NCI-H2081 treated with DMSO at 0.1 percent for 48 hours (cell line): ENCODE data around the gene ZNF200.
"Not testable (repeated sequence)": the region's sequence is repeated elsewhere in the genome, so short reads cannot be mapped to it uniquely, and the experiment has no call there.

Experiments
- DNase-seq: peaks from one replicate; lab custom pipeline; 2025; lab: John Stamatoyannopoulos, UW

Gene ZNF200, protein sequence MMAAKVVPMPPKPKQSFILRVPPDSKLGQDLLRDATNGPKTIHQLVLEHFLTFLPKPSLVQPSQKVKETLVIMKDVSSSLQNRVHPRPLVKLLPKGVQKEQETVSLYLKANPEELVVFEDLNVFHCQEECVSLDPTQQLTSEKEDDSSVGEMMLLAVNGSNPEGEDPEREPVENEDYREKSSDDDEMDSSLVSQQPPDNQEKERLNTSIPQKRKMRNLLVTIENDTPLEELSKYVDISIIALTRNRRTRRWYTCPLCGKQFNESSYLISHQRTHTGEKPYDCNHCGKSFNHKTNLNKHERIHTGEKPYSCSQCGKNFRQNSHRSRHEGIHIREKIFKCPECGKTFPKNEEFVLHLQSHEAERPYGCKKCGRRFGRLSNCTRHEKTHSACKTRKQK

DNA sequence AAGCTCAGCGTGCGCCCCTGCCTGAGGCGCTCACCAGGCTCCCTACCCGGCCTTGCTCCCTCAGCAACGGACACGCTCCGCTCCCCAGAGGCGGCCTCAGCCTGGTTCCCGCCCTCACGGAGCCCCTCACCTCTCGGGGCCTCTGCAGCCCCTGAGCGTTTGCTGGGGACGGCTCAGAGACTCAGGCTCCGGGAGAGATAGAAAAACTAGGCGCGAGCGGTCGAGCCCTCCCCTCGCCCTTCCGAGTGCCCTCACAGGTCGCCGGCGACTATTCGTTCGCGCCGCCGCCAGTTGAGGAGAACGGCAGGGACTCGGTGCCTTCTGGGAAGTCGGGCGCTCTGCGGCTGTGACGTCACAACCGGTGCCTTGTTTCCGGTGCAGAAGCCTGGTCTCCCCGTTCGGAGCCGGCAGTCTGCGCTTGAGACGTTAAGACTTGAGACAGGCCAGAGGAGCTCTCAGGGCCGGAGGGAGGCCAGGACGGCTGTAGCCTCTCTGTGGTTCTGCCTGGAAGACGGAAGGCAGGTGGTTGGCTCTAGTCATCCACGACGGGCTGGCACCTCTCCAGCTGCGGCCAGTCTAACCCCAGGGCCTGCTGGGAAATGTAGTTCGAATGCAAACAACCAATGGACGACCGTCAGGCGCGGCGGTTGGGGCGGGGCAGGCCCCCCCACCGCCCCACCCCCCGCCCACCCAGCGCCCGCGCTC is at the start of gene ZNF200:
Gene ZNF200 (minus strand): TSS at position 302 of the 705 bp plus-strand sequence. CDS start 1,403 bp downstream, outside the sequence.
- peak; percentile 56 for DNase-seq

DNA sequence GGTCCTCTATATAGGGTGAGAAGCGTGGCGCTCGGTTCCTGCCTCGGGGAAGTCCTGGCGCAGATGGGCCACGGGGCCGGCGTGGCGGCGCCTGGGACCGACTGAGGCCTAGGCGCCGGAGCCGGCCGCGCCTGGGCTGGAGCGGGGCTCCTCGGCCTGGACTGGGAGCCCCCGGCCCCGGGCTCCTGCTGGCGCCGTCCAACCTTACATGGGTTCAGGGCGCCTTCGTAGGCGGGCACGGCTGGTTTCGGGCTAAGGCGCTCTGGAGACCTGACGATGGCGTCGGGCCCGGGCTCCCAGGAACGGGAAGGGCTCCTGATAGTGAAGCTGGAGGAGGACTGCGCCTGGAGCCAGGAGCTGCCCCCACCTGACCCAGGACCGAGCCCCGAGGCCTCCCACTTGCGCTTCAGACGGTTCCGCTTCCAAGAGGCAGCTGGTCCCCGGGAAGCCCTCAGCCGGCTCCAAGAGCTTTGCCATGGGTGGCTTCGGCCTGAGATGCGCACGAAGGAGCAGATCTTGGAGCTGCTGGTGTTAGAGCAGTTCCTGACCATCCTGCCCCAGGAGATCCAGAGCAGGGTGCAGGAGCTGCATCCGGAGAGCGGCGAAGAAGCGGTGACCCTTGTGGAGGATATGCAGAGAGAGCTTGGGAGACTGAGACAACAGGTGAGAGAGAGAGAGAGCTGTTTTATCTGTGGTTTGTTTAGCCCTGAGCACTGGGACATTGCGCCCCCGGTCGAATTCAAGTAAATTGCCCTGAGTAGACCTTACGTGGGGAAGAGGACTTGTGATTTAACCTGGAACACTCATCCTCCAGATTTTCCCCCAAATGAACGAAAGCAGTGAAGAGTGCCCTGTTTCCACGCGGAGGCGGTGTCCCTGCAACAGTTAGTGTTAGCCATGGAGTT is 48.8 kb upstream of the ZNF200 start:
- DNase-seq: no peak

- peak; percentile 88 for DNase-seq
Observed at GRCh38 chr16:3282730-3283542, 48.0 kb upstream of the ZNF200 start, which contains the start of gene ZNF263. Gene ZNF263 (plus strand): TSS chr16:3283491. CDS start chr16:3283819, 328 bp downstream.

DNA sequence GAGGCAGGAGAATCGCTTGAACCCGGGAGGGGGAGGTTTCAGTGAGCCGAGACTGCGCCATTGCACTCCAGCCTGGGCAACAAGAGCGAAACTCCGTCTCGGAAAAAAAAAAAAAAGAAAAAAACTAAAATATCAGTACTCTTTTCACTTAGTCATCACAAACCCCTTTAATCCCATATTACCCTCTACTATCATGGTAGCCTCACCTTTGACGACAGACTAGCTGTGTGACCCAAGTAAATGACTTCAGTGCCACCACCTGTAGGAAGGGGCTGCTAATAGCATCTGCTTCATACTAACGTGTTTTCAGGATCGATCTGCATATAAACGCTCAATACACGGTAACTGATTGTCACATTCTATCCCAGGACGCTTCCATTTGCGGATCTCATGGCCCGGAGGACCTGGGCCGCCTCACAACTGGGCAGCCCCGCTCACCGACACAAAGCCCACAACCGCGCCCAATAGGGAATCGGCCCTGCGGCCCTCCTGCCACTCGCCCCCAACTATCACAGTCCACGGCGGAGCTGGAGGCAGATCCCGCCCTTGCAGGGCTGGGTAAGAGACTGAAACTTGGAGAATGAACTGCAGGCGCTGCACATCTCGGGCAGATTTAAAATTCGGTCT is 47.3 kb upstream of the ZNF200 start:
- no peak for DNase-seq

GRCh38 chr16:3281222-3281820 is 46.4 kb upstream of the ZNF200 start:
- no peak for DNase-seq

GRCh38 chr16:3276679-3277078 is 41.7 kb upstream of the ZNF200 start:
- no peak for DNase-seq

- DNase-seq: no peak
Observed at GRCh38 chr16:3274947-3275346, 40.0 kb upstream of the ZNF200 start.

DNA sequence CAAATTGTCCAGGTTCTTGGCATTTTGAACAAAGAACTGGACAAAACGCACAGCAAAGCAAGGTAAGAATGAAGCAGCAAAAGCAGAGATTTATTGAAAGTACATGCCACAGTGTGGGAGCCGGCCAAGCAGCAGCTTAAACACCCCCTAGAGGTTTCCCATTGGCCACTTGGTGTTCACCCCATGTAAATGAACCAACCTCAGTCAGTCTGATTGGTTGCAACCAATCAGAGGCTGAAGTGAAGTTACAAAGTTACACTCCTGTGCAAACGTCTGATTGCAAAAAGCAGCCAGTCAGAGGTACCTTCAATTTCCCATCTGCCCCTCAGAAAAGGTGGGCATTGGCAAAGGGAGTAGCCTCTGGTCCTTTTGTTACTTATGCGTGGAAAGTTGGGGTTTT is 39.5 kb upstream of the ZNF200 start:
- DNase-seq: no peak

GRCh38 chr16:3271281-3271680 is 36.3 kb upstream of the ZNF200 start:
- not testable (repeated sequence) for DNase-seq

DNA sequence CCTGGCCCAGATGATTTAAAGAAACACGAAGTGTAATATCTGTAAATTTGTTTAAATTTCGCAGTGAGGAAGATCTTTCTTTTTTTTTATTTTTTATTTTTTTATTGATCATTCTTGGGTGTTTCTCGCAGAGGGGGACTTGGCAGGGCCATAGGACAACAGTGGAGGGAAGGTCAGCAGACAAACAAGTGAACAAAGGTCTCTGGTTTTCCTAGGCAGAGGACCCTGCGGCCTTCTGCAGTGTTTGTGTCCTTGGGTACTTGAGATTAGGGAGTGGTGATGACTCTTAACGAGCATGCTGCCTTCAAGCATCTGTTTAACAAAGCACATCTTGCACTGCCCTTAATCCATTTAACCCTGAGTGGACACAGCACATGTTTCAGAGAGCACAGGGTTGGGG is 35.8 kb upstream of the ZNF200 start:
- DNase-seq: not testable (repeated sequence)

DNA sequence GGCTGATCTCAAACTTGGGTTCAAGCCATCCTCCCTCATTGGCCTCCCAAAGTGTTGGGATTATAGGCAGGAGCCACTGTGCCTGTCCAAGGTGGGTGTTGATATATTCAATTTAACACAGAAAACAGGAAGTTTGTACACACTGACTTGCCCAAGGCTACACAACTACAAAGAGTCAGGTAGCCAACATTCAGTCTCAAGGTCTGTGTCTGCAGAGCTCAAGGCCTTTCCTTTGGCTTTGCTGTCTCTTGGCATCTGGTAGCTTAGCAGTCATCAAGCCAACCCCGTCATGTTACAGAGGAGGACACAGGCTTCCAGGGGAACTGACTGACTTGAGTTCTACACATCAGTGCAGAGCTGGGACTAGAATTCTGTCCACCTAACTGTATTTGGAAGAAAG is 33.3 kb upstream of the ZNF200 start:
- DNase-seq: no peak

- no peak for DNase-seq
Observed at GRCh38 chr16:3266873-3267537, 32.0 kb upstream of the ZNF200 start.

- DNase-seq: peak; percentile 92
Observed at GRCh38 chr16:3264137-3265036, 29.4 kb upstream of the ZNF200 start.

GRCh38 chr16:3262517-3262916 is 27.6 kb upstream of the ZNF200 start:
- no peak for DNase-seq

GRCh38 chr16:3259836-3260235 is 24.9 kb upstream of the ZNF200 start:
- no peak for DNase-seq

GRCh38 chr16:3256866-3257465 is 22.0 kb upstream of the ZNF200 start:
- DNase-seq: no peak

- DNase-seq: no peak
Observed at GRCh38 chr16:3256146-3256865, 21.3 kb upstream of the ZNF200 start, which contains the start of gene MEFV. Gene MEFV (minus strand): TSS chr16:3256633. CDS start chr16:3256587, 46 bp downstream.

DNA sequence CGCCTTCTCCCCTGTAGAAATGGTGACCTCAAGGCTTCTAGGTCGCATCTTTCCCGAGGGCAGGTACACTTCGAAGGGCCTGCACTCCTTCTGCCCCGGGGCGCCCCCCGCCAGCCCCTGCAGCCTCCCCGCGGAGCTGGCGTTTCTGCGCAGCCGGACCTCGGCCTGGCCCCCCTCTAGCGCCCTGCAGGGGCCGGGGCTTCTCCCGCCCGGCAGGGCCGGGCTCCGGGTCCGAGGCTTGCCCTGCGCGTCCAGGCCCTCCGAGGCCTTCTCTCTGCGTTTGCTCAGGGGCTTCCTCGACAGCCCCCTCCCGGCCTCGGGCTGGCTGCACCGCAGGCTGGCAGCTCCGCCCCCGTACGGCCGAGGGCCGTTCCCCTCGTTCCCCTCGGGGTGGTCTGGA is 19.4 kb upstream of the ZNF200 start:
- DNase-seq: no peak
